ENCODE measurements around the gene TRAF2.
"Not testable (repeated sequence)": the region's sequence is repeated elsewhere in the genome, so short reads cannot be mapped to it uniquely, and the experiment has no call there.

Gene TRAF2

DNA sequence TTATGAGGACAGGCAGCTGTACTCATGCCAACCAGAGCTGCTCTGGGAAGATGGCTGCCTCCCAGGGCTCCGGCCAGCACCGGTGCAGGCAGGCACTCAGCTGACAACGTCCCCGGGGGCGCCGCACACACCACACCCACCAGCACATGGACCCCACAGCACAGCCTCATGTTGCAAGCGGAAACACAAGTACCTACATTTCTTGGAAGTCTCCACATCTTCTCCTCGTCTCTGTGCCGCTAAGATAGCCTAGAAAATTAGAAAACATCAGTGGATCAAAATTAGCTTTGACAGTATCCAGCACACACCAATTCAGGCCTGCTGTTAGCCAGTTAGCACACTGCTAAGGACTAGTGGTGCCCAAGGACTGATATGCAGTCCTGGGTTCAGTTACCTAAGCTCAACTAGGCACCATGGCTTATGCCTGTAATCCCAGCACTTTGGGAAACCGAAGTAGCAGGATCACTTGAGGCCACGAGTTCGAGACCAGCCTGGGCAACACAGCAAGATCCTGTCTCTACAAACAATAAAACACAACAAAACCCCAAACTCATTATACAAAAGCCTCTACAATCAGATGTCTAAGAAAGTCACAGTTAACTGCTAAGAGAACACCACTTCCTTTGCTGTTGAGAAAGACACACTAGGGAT, 22.6 kb upstream of the TRAF2 start:
- Histone ChIP-seq H3K36me3 (ENCODE audit: control insufficient read depth, insufficient read depth, low read length) (no peaks in the 10 kb centered on the region), H3K9ac (no peak overlapping the region), H3K27me3 (ENCODE audit: control insufficient read depth, insufficient read depth, low read length) (no peaks in the 10 kb centered on the region), H2AFZ (no peak overlapping the region), H3K79me2 (peaks cover 4% of the 10 kb centered on the region), H3K4me1 (no peaks in the 10 kb centered on the region), H3K4me2 (ENCODE audit: low read length) (no peak overlapping the region), H3K4me3 (ENCODE audit: low read depth, low read length) (no peak overlapping the region), H3K27ac (no peak overlapping the region), H3K9me3 (ENCODE audit: control insufficient read depth, low read length) (no peaks in the 10 kb centered on the region)
- TF ChIP-seq, protein P1, sequence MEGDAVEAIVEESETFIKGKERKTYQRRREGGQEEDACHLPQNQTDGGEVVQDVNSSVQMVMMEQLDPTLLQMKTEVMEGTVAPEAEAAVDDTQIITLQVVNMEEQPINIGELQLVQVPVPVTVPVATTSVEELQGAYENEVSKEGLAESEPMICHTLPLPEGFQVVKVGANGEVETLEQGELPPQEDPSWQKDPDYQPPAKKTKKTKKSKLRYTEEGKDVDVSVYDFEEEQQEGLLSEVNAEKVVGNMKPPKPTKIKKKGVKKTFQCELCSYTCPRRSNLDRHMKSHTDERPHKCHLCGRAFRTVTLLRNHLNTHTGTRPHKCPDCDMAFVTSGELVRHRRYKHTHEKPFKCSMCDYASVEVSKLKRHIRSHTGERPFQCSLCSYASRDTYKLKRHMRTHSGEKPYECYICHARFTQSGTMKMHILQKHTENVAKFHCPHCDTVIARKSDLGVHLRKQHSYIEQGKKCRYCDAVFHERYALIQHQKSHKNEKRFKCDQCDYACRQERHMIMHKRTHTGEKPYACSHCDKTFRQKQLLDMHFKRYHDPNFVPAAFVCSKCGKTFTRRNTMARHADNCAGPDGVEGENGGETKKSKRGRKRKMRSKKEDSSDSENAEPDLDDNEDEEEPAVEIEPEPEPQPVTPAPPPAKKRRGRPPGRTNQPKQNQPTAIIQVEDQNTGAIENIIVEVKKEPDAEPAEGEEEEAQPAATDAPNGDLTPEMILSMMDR (IDR thresholded peaks at IDR 0.05) = no peak

DNA sequence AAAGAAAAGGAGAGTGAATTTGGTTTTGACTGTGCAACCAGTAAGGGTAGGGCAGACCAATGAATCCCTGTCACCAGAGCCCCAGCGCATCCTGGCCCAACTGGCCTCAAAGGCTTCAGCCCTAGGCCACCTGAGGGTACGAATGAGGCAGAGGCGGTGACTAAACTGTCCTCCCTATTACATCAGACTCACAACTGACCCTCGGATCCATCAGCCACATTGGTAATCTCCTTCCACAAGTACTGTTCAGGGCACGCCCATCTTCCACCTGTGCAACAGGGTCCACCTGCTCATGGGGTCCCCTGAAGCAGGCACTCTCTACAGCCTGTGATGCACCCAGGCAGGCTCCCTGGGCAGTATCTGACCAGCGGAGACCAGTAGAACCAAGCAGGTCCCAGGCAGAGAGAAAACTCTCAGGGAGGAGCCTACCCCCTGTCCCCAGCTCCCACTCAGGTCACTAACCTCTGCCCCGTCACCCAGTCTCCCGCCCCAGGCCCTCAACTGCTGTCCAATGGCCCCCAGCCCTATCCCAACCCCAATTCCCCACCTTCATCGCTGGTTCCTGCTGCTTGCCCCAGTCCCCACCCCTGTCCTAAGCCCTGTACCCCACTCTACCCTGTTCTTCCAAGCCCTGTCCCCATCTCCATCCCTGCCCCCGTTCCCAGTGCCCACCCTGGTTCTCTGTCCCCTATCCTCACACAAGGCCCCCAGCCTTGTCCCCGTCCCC, 21.1 kb upstream of the TRAF2 start:
- H3K9ac ChIP-seq = no peak overlapping the region
- peaks cover 4% of the 10 kb centered on the region for H3K79me2 ChIP-seq
- H3K27me3 ChIP-seq (ENCODE audit: control insufficient read depth, insufficient read depth, low read length) = no peaks in the 10 kb centered on the region
- H3K4me1 ChIP-seq = no peaks in the 10 kb centered on the region
- peak overlapping the region; percentile 95 for H3K4me3 ChIP-seq (ENCODE audit: low read depth, low read length)
- no peaks in the 10 kb centered on the region for H3K9me3 ChIP-seq (ENCODE audit: control insufficient read depth, low read length)
- no peaks in the 10 kb centered on the region for H3K36me3 ChIP-seq (ENCODE audit: control insufficient read depth, insufficient read depth, low read length)
- H3K4me2 ChIP-seq (ENCODE audit: low read length) = peak overlapping the region; percentile 50
- TF ChIP-seq, protein P1 (IDR thresholded peaks at IDR 0.05) = no peak
- H2AFZ ChIP-seq = no peak overlapping the region
- H3K27ac ChIP-seq = no peak overlapping the region

GRCh38 chr9:136865768-136866103, 20.6 kb upstream of the TRAF2 start:
- peak overlapping the region; percentile 95 for H3K4me3 ChIP-seq (ENCODE audit: low read depth, low read length)
- TF ChIP-seq, protein P1 (IDR thresholded peaks at IDR 0.05) = no peak
- no peaks in the 10 kb centered on the region for H3K36me3 ChIP-seq (ENCODE audit: control insufficient read depth, insufficient read depth, low read length)
- H3K27me3 ChIP-seq (ENCODE audit: control insufficient read depth, insufficient read depth, low read length) = no peaks in the 10 kb centered on the region
- peaks cover 4% of the 10 kb centered on the region for H3K79me2 ChIP-seq
- H3K4me1 ChIP-seq = no peaks in the 10 kb centered on the region
- peak overlapping the region; percentile 50 for H3K4me2 ChIP-seq (ENCODE audit: low read length)
- peak overlapping the region; percentile 83 for H3K27ac ChIP-seq
- no peaks in the 10 kb centered on the region for H3K9me3 ChIP-seq (ENCODE audit: control insufficient read depth, low read length)
- H2AFZ ChIP-seq = peak overlapping the region; percentile 74
- peak overlapping the region; percentile 94 for H3K9ac ChIP-seq

DNA sequence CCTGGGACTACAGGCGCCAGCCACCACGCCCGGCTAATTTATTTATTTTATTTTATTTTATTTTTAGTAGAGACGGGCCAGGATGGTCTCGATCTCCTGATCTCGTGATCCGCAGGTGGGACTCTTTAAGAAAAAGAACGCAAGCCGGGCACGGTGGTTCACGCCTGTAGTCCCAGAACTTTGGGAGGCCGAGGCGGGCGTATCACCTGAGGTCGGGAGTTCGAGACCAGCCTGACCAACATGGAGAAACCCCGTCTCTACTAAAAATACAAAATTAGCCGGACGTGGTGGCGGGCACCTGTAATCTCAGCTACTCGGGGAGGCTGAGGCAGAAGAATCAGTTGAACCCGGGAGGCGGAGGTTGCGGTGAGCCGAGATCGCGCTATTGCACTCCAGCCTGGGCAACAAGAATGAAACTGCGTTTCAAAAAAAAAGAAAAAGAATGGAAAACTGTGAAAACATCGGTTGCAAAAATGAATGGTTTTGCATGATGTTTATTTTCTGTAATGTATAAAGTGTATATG, 19.4 kb upstream of the TRAF2 start:
- H3K79me2 ChIP-seq; H3K27me3 ChIP-seq (ENCODE audit: control insufficient read depth, insufficient read depth, low read length); H3K9ac ChIP-seq; H3K36me3 ChIP-seq (ENCODE audit: control insufficient read depth, insufficient read depth, low read length); H3K4me1 ChIP-seq; H3K27ac ChIP-seq; H3K9me3 ChIP-seq (ENCODE audit: control insufficient read depth, low read length): not testable (repeated sequence)
- Histone ChIP-seq H3K4me3 (ENCODE audit: low read depth, low read length) (peak overlapping the region; percentile 52), H2AFZ (peak overlapping the region; percentile 59), H3K4me2 (ENCODE audit: low read length) (peak overlapping the region; percentile 72)

GRCh38 chr9:136867480-136867879, 18.8 kb upstream of the TRAF2 start:
- no peaks in the 10 kb centered on the region for H3K9me3 ChIP-seq (ENCODE audit: control insufficient read depth, low read length)
- H3K79me2 ChIP-seq = peaks cover 4% of the 10 kb centered on the region
- H3K27me3 ChIP-seq (ENCODE audit: control insufficient read depth, insufficient read depth, low read length) = no peaks in the 10 kb centered on the region
- no peak overlapping the region for H3K4me3 ChIP-seq (ENCODE audit: low read depth, low read length)
- no peaks in the 10 kb centered on the region for H3K36me3 ChIP-seq (ENCODE audit: control insufficient read depth, insufficient read depth, low read length)
- H3K27ac ChIP-seq = no peak overlapping the region
- H3K4me2 ChIP-seq (ENCODE audit: low read length) = no peak overlapping the region
- H3K9ac ChIP-seq = no peak overlapping the region
- TF ChIP-seq, protein P1 (IDR thresholded peaks at IDR 0.05) = no peak
- H2AFZ ChIP-seq = no peak overlapping the region
- H3K4me1 ChIP-seq = no peaks in the 10 kb centered on the region

Data from parathyroid adenoma (tissue), 2 donors.